Right lobe of liver (tissue), 6 donors: Measurements from ENCODE around the gene MTLN. TPM values are rescaled to one million over a fixed set of nuclear protein-coding genes. Genes with fewer than 3 reads are reported as not detected.
A peak's percentile ranks its signal among the peaks of the same experiment; 100 is the strongest.
"Not testable (repeated sequence)": the region's sequence is repeated elsewhere in the genome, so short reads cannot be mapped to it uniquely, and the experiment has no call there.

ENCODE experiments used
- ATAC-seq, 4 donors: fragments of 200-7000 bp; cut with Tn5 transposase; one replicate each; pipeline ENCODE4 v1.9.1; 2020; ENCODE audit warnings: mild to moderate bottlenecking in 4 of 4, moderate library complexity in 4 of 4
- DNase-seq, 3 donors: peaks; one replicate each; pipeline ENCODE4 v3.0.0-alpha.2; 2020
- H3K27ac ChIP-seq, 3 donors: fragments of 200-600 bp; one replicate each; pipeline ENCODE4 v1.8.0; 2022
- H3K27me3 ChIP-seq, 2 donors: fragments of 200-600 bp; one replicate each; pipeline ENCODE4 v1.8.0; 2022
- H3K36me3 ChIP-seq, 4 donors: fragments of 200-600 bp; sonication (generic) in 1 of 4; one replicate each; pipeline versions ENCODE4 v1.5.1 to v1.8.0; 2017 to 2022; ENCODE audit warnings: control low read depth in 1 of 4
- H3K4me1 ChIP-seq, 4 donors: fragments of 200-600 bp; sonication (generic) in 1 of 4; one replicate each; pipeline versions ENCODE4 v1.5.1 to v1.8.0; 2017 to 2022; ENCODE audit warnings: control low read depth in 1 of 4
- H3K4me3 ChIP-seq, 3 donors: fragments of 200-600 bp; one replicate each; pipeline ENCODE4 v1.8.0; 2022
- H3K9me3 ChIP-seq, 4 donors: fragments of 200-600 bp; sonication (generic) in 1 of 4; one replicate each; pipeline versions ENCODE4 v1.5.1 to v1.8.0; 2017 to 2022; ENCODE audit warnings: control low read depth in 1 of 4
- CTCF ChIP-seq, 4 donors: fragments of 200-600 bp in 3 of 4; fragments of 450-650 bp in 1 of 4; IDR thresholded peaks; one replicate each; pipeline versions ENCODE4 v1.5.1 to v1.8.0; 2016 to 2022; ENCODE audit warnings: antibody characterized with exemption in 4 of 4, mild to moderate bottlenecking in 2 of 4
- POLR2A ChIP-seq: fragments of 450-650 bp; IDR thresholded peaks from one replicate; pipeline ENCODE4 v1.6.1; 2017; ENCODE audit warnings: antibody characterized with exemption, mild to moderate bottlenecking
- WGBS: methylation state at CpG from one replicate; pipeline ENCODE4 v1.1.6; 2018; ENCODE audit warnings: low coverage, low lambda C conversion rate; ENCODE audit not compliant: insufficient coverage; ENCODE audit errors: missing lambda C conversion rate; 5-methylcytosine and 5-hydroxymethylcytosine counted together
- intact Hi-C, 2 donors: fragments of 100-400 bp; cut with DNase I; formaldehyde crosslinking; loops; one replicate each; pipeline versions ENCODE4 v1.11.2 to v1.14.1; 2022
- long read RNA-seq: library from polyadenylated mRNA; unstranded; transcript quantifications from one replicate; pipeline ENCODE4 v2.0.0, GENCODE V29; 2019
- total RNA-seq, 6 experiments: library from RNA; depleted of rRNA in 2 of 6; stranded (reverse); fragments of >200 nt in 2 of 6; fragmentation: NEBNext Ultra II Directional in 3 of 6; extraction: Animal tissue kit (Norgen Biotek cat#: 25700) in 3 of 6; gene quantifications; one replicate each; pipeline versions ENCODE4 v1.1.0 to v1.2.4, GENCODE V29; 2016 to 2023
- donor health status: DM: no; HTN: yes; CAD: no.
- donor health status: DM: no; HTN: no; CAD: no.
- donor health status: DM: no; HTN: no; CAD: no.
- donor health status: DM: no; HTN: yes; CAD: no.
- donor health status: DM: no; HTN: yes; CAD: no.

MTLN gene
- 10 to 100 TPM; 25.4 to 64.0 (median 38.0) TPM for total RNA-seq
- long read RNA-seq, transcript MTLN-203 (2 exons, 441 nt), result major isoform, 43 of 44 reads
- long read RNA-seq, partial matches to known transcripts, result 0 of 44 reads
- long read RNA-seq, other reads (novel, unspliced or antisense), result 1 of 44 reads

- intact Hi-C loops, result no loop called here
- H3K36me3 ChIP-seq, result peaks cover 0 to 9% (median 0%) of the 10 kb centered on the region in 4 donors
- H3K27ac ChIP-seq, result peak within 1 kb of the TSS; percentile 30 to 66 (median 56)
- H3K9me3 ChIP-seq, result no peaks in the 10 kb centered on the region
- ATAC-seq (peak; percentile 94 to 98 (median 98)), DNase-seq (peak; percentile 68 to 79 (median 78))
- TF ChIP-seq CTCF (IDR thresholded peaks at IDR 0.05) (no peak), POLR2A (peak; percentile 60)
- peaks cover 0 to 10% (median 4%) of the 10 kb centered on the region in 4 donors for H3K4me1 ChIP-seq
- WGBS, result 13% methylated on average over 19 of the region's 54 CpGs
- no peaks in the 10 kb centered on the region for H3K27me3 ChIP-seq
- H3K4me3 ChIP-seq, result peak within 1 kb of the TSS; percentile 71 to 98 (median 88)
Observed at GRCh38 chr2:110211938-110212858, at the start of gene MTLN. Gene MTLN, minus strand, starts transcription at chr2:110212547. Its CDS starts 22 bp downstream, at chr2:110212525.

- H3K27me3 ChIP-seq, H3K36me3 ChIP-seq, H3K4me3 ChIP-seq, intact Hi-C loops, H3K27ac ChIP-seq, ATAC-seq, H3K9me3 ChIP-seq, DNase-seq, H3K4me1 ChIP-seq: not testable (repeated sequence)
- WGBS, result no CpG with 5 or more reads among the region's 1 CpG
Observed at GRCh38 chr2:110261910-110262309, 49.6 kb upstream of the MTLN start.

GRCh38 chr2:110248081-110248795 is 35.9 kb upstream of the MTLN start:
- intact Hi-C loops, result not testable (repeated sequence)

GRCh38 chr2:110245488-110246435 is 33.4 kb upstream of the MTLN start:
- DNase-seq, result not testable (repeated sequence)

More at GRCh38 chr2:110248081-110248795, 35.9 kb upstream of the MTLN start:
- ATAC-seq, H3K9me3 ChIP-seq, H3K36me3 ChIP-seq, H3K27me3 ChIP-seq, H3K27ac ChIP-seq, H3K4me1 ChIP-seq, DNase-seq, H3K4me3 ChIP-seq: not testable (repeated sequence)
- 67% methylated on average over 5 of the region's 7 CpGs for WGBS

GRCh38 chr2:110243283-110243682 is 30.9 kb upstream of the MTLN start:
- peak; percentile 74 to 82 (median 80) for ATAC-seq
- H3K27ac ChIP-seq, DNase-seq, H3K27me3 ChIP-seq, H3K9me3 ChIP-seq, H3K4me1 ChIP-seq, intact Hi-C loops, H3K36me3 ChIP-seq, H3K4me3 ChIP-seq: not testable (repeated sequence)
- 0% methylated on average over 1 of the region's 3 CpGs for WGBS

More at GRCh38 chr2:110245488-110246435, 33.4 kb upstream of the MTLN start:
- H3K9me3 ChIP-seq, H3K27ac ChIP-seq, H3K4me1 ChIP-seq, intact Hi-C loops, H3K4me3 ChIP-seq, H3K36me3 ChIP-seq, H3K27me3 ChIP-seq: not testable (repeated sequence)
- no CpG with 5 or more reads among the region's 89 CpGs for WGBS
- peak; percentile 68 to 78 (median 70) for ATAC-seq

GRCh38 chr2:110234514-110234913 is 22.2 kb upstream of the MTLN start:
- H3K4me3 ChIP-seq, H3K27me3 ChIP-seq, H3K27ac ChIP-seq, H3K4me1 ChIP-seq, DNase-seq, H3K9me3 ChIP-seq, intact Hi-C loops, H3K36me3 ChIP-seq: not testable (repeated sequence)
- peak; percentile 42 to 70 (median 47) for ATAC-seq
- WGBS, result 27% methylated on average over 5 of the region's 5 CpGs

GRCh38 chr2:110229886-110230285 is 17.5 kb upstream of the MTLN start:
- H3K4me1 ChIP-seq, H3K9me3 ChIP-seq, intact Hi-C loops, DNase-seq, H3K27me3 ChIP-seq, ATAC-seq, H3K4me3 ChIP-seq, H3K36me3 ChIP-seq, H3K27ac ChIP-seq: not testable (repeated sequence)
- no CpG with 5 or more reads among the region's 1 CpG for whole genome bisulfite sequencing

GRCh38 chr2:110222626-110223025 is 10.3 kb upstream of the MTLN start:
- ATAC-seq, intact Hi-C loops, H3K27me3 ChIP-seq, H3K9me3 ChIP-seq, H3K4me1 ChIP-seq, DNase-seq, H3K36me3 ChIP-seq, H3K4me3 ChIP-seq, H3K27ac ChIP-seq: not testable (repeated sequence)
- 90% methylated on average over 1 of the region's 1 CpG for WGBS
